Trophoblast cell (in vitro differentiated cells and primary cell): ENCODE data around the gene DNMT3B. TPM values are rescaled to one million over a fixed set of nuclear protein-coding genes. Genes with fewer than 3 reads are reported as not detected.
A peak's percentile ranks its signal among the peaks of the same experiment; 100 is the strongest.
"Not testable (repeated sequence)": the region's sequence is repeated elsewhere in the genome, so short reads cannot be mapped to it uniquely, and the experiment has no call there.

Source experiments
- DNase-seq, 2 donors: peaks; one replicate each; pipeline ENCODE4 v3.0.0-alpha.2; 2016
- H2AFZ ChIP-seq: 2 replicates; pipeline ENCODE4 v1.6.1; 2013; ENCODE audit warnings: low read length, moderate library complexity, mild to moderate bottlenecking; ENCODE audit not compliant: insufficient read depth, poor library complexity
- H2AK5ac ChIP-seq: 2 replicates; pipeline ENCODE4 v1.6.1; 2013; ENCODE audit warnings: mild to moderate bottlenecking, low read length
- H2BK120ac ChIP-seq: 2 replicates; pipeline ENCODE4 v1.6.1; 2013; ENCODE audit warnings: low read length, mild to moderate bottlenecking, moderate library complexity; ENCODE audit not compliant: insufficient read depth, poor library complexity
- H2BK12ac ChIP-seq: 2 replicates; pipeline ENCODE4 v1.6.1; 2013; ENCODE audit warnings: mild to moderate bottlenecking, low read length, moderate library complexity
- H2BK5ac ChIP-seq: 2 replicates; pipeline ENCODE4 v1.6.1; 2013; ENCODE audit warnings: low read length, low read depth, moderate library complexity, mild to moderate bottlenecking; ENCODE audit not compliant: poor library complexity
- H3K14ac ChIP-seq: 2 replicates; pipeline ENCODE4 v1.6.1; 2013; ENCODE audit warnings: mild to moderate bottlenecking, low read length
- H3K18ac ChIP-seq: 2 replicates; pipeline ENCODE4 v1.6.1; 2013; ENCODE audit warnings: mild to moderate bottlenecking, low read length
- H3K23ac ChIP-seq: 2 replicates; pipeline ENCODE4 v1.6.1; 2013; ENCODE audit warnings: low read length
- H3K27ac ChIP-seq: 2 replicates; pipeline ENCODE4 v1.5.1; 2013; ENCODE audit warnings: low read depth, mild to moderate bottlenecking, inconsistent platforms, low read length, moderate library complexity
- H3K27me3 ChIP-seq: 2 replicates; pipeline ENCODE4 v1.6.1; 2013; ENCODE audit warnings: inconsistent platforms, mild to moderate bottlenecking, low read length, moderate library complexity; ENCODE audit not compliant: insufficient read depth
- H3K36me3 ChIP-seq, 2 experiments: 1 replicate in 1 of 2; 2 replicates in 1 of 2; pipeline ENCODE4 v1.6.1; 2013; ENCODE audit warnings: low read length in 2 of 2, mild to moderate bottlenecking in 2 of 2, moderate library complexity in 1 of 2; ENCODE audit not compliant: insufficient read depth in 2 of 2, control insufficient read depth in 1 of 2
- H3K4ac ChIP-seq: 2 replicates; pipeline ENCODE4 v1.6.1; 2013; ENCODE audit warnings: low read depth, mild to moderate bottlenecking, low read length, moderate library complexity
- H3K4me1 ChIP-seq, 2 experiments: 1 replicate in 1 of 2; 2 replicates in 1 of 2; pipeline ENCODE4 v1.6.1; 2013; ENCODE audit warnings: low read length in 2 of 2, mild to moderate bottlenecking in 2 of 2, moderate library complexity in 1 of 2; ENCODE audit not compliant: insufficient read depth in 2 of 2, control insufficient read depth in 1 of 2
- H3K4me2 ChIP-seq: 2 replicates; pipeline ENCODE4 v1.6.1; 2013; ENCODE audit warnings: inconsistent platforms, mild to moderate bottlenecking, low read length, moderate library complexity
- H3K4me3 ChIP-seq: 2 replicates; pipeline ENCODE4 v1.5.1; 2013; ENCODE audit warnings: mild to moderate bottlenecking, low read depth, low read length, inconsistent platforms
- H3K79me1 ChIP-seq: one replicate; pipeline ENCODE4 v1.6.1; 2013; ENCODE audit warnings: low read length
- H3K79me2 ChIP-seq: 2 replicates; pipeline ENCODE4 v1.6.1; 2013; ENCODE audit warnings: low read length, mild to moderate bottlenecking; ENCODE audit not compliant: control insufficient read depth, insufficient read depth, poor library complexity
- H3K9ac ChIP-seq: 2 replicates; pipeline ENCODE4 v1.6.1; 2013; ENCODE audit warnings: mild to moderate bottlenecking, low read length
- H3K9me3 ChIP-seq: 2 replicates; pipeline ENCODE4 v1.6.1; 2013; ENCODE audit warnings: low read depth, mild to moderate bottlenecking, control low read depth, inconsistent platforms, low read length; ENCODE audit not compliant: insufficient read depth
- H4K12ac ChIP-seq: 2 replicates; pipeline ENCODE4 v1.6.1; 2013; ENCODE audit warnings: low read depth, mild to moderate bottlenecking, low read length, moderate library complexity
- H4K8ac ChIP-seq: 2 replicates; pipeline ENCODE4 v1.6.1; 2013; ENCODE audit warnings: low read depth, mild to moderate bottlenecking, low read length, moderate library complexity
- H4K91ac ChIP-seq: one replicate; pipeline ENCODE4 v1.6.1; 2013; ENCODE audit warnings: low read depth, mild to moderate bottlenecking, low read length, moderate library complexity
- WGBS: extraction: QIAGEN DNeasy Blood & Tissue Kit; methylation state at CpG from one replicate; pipeline ENCODE4 v1.1.7; 2013; ENCODE audit warnings: missing lambda C conversion rate; ENCODE audit not compliant: insufficient read length, insufficient coverage; ENCODE audit errors: extremely low coverage; 5-methylcytosine and 5-hydroxymethylcytosine counted together
- polyA plus RNA-seq: library from polyadenylated mRNA; stranded (reverse); fragments of 200-250 nt; gene quantifications from 2 replicates; pipeline ENCODE4 v1.2.3, GENCODE V29; 2013

DNMT3B gene
- polyA plus RNA-seq: 35.7 and 37.2 TPM in 2 replicates

- Histone ChIP-seq H3K79me2 (peaks cover 31% of the 10 kb centered on the region), H3K18ac (peak within 1 kb of the TSS; percentile 75), H3K9me3 (no peaks in the 10 kb centered on the region), H2AK5ac (peak within 1 kb of the TSS; percentile 21), H3K4ac (peak within 1 kb of the TSS; percentile 72), H2BK5ac (peak within 1 kb of the TSS; percentile 66), H3K4me3 (peak within 1 kb of the TSS; percentile 82), H3K14ac (peak within 1 kb of the TSS; percentile 72), H3K27ac (peak within 1 kb of the TSS; percentile 63), H3K27me3 (no peaks in the 10 kb centered on the region), H2BK12ac (peak within 1 kb of the TSS; percentile 10), H3K4me1 (peaks cover 9 to 21% of the 10 kb centered on the region in 2 experiments), H3K79me1 (peaks cover 20% of the 10 kb centered on the region), H4K8ac (peak within 1 kb of the TSS; percentile 76), H3K23ac (no peak within 1 kb of the TSS), H2BK120ac (peak within 1 kb of the TSS; percentile 67), H3K4me2 (peak within 1 kb of the TSS; percentile 95), H4K12ac (peak within 1 kb of the TSS; percentile 95), H2AFZ (peak within 1 kb of the TSS; percentile 85), H4K91ac (peak within 1 kb of the TSS; percentile 84), H3K9ac (peak within 1 kb of the TSS; percentile 76), H3K36me3 (no peaks in the 10 kb centered on the region)
- peak; percentile 67 to 83 for DNase-seq
- no CpG with 5 or more reads among the region's 92 CpGs for WGBS
Measured at GRCh38 chr20:32761831-32762753, at the start of gene DNMT3B. TSS of gene DNMT3B (plus strand) at chr20:32762385. CDS start at chr20:32780324, 17,939 bp downstream.

GRCh38 chr20:32718749-32719348 is 43.3 kb upstream of the DNMT3B start:
- H2AK5ac ChIP-seq: no peak overlapping the region
- H3K14ac ChIP-seq: no peak overlapping the region
- no peak overlapping the region for H3K4me2 ChIP-seq
- no peak overlapping the region for H3K23ac ChIP-seq
- no peak overlapping the region for H3K18ac ChIP-seq
- H3K27me3 ChIP-seq: no peaks in the 10 kb centered on the region
- no peak overlapping the region for H2AFZ ChIP-seq
- no peak overlapping the region for H2BK5ac ChIP-seq
- H4K12ac ChIP-seq: no peak overlapping the region
- peak; percentile 64 to 75 for DNase-seq
- H4K8ac ChIP-seq: no peak overlapping the region
- H3K4me3 ChIP-seq: no peak overlapping the region
- H3K9ac ChIP-seq: no peak overlapping the region
- peaks cover 5 to 16% of the 10 kb centered on the region in 2 experiments for H3K36me3 ChIP-seq
- H3K79me2 ChIP-seq: no peaks in the 10 kb centered on the region
- H3K4ac ChIP-seq: no peak overlapping the region
- no peak overlapping the region for H4K91ac ChIP-seq
- H3K27ac ChIP-seq: peak overlapping the region; percentile 48
- H3K79me1 ChIP-seq: peaks cover 6% of the 10 kb centered on the region
- no peak overlapping the region for H2BK120ac ChIP-seq
- WGBS: no CpG with 5 or more reads among the region's 3 CpGs
- no peaks in the 10 kb centered on the region for H3K9me3 ChIP-seq
- no peak overlapping the region for H2BK12ac ChIP-seq
- peaks cover 0 to 5% of the 10 kb centered on the region in 2 experiments for H3K4me1 ChIP-seq

GRCh38 chr20:32727683-32728082 is 34.5 kb upstream of the DNMT3B start:
- Histone ChIP-seq H3K27me3 (no peaks in the 10 kb centered on the region), H2AFZ (no peak overlapping the region), H3K36me3 (peaks cover 8 to 12% of the 10 kb centered on the region in 2 experiments), H3K9me3 (peaks cover 1% of the 10 kb centered on the region), H3K9ac (no peak overlapping the region), H3K18ac (no peak overlapping the region), H3K4me3 (no peak overlapping the region), H4K12ac (no peak overlapping the region), H3K23ac (no peak overlapping the region), H3K79me2 (peaks cover 3% of the 10 kb centered on the region), H4K8ac (no peak overlapping the region), H3K14ac (no peak overlapping the region), H3K4ac (no peak overlapping the region), H3K4me2 (no peak overlapping the region), H3K79me1 (peaks cover 6% of the 10 kb centered on the region), H2AK5ac (no peak overlapping the region), H4K91ac (no peak overlapping the region), H2BK5ac (no peak overlapping the region), H3K27ac (no peak overlapping the region), H2BK12ac (no peak overlapping the region), H3K4me1 (peaks cover 5 to 11% of the 10 kb centered on the region in 2 experiments), H2BK120ac (no peak overlapping the region)
- WGBS: no CpG with 5 or more reads among the region's 7 CpGs
- DNase-seq: no peak

- H2BK5ac ChIP-seq, H3K4me3 ChIP-seq, H4K8ac ChIP-seq, H2BK120ac ChIP-seq, H4K12ac ChIP-seq, H3K9me3 ChIP-seq, H3K79me2 ChIP-seq, DNase-seq, H3K4me2 ChIP-seq, H4K91ac ChIP-seq, H2AFZ ChIP-seq, H2AK5ac ChIP-seq, H3K9ac ChIP-seq, H3K23ac ChIP-seq, H3K27me3 ChIP-seq, H3K27ac ChIP-seq, H3K18ac ChIP-seq, H2BK12ac ChIP-seq, H3K4ac ChIP-seq, H3K14ac ChIP-seq, H3K79me1 ChIP-seq: not testable (repeated sequence)
- Histone ChIP-seq H3K4me1 (peaks cover 5 to 11% of the 10 kb centered on the region in 2 experiments), H3K36me3 (peaks cover 8 to 12% of the 10 kb centered on the region in 2 experiments)
- WGBS: no CpG with 5 or more reads among the region's 6 CpGs
Measured at GRCh38 chr20:32728435-32728834, 33.8 kb upstream of the DNMT3B start.
